ENCODE results near the gene CDX1. TPM values are rescaled to one million over a fixed set of nuclear protein-coding genes. Genes with fewer than 3 reads are reported as not detected.
"Not testable (repeated sequence)": the region's sequence is repeated elsewhere in the genome, so short reads cannot be mapped to it uniquely, and the experiment has no call there.

Gene CDX1
- total RNA-seq, 1 donor from 2014 or later: not detected

- no peak for DNase-seq (ENCODE audit: low spot score)
Measured at GRCh38 chr5:150230842-150231241, 64.3 kb downstream of the CDX1 start.

GRCh38 chr5:150233706-150234105 lies 67.1 kb downstream of the CDX1 start:
- DNase-seq (ENCODE audit: low spot score): not testable (repeated sequence)

Other genes starting within 250 kb of the CDX1 start
- not detected for gene PDE6A, start 222.0 kb upstream of the CDX1 start, total RNA-seq
- gene SLC26A2, start 206.0 kb upstream of the CDX1 start, total RNA-seq: 20.9 TPM
- gene TIGD6, start 166.1 kb upstream of the CDX1 start, total RNA-seq: 7.0 TPM
- gene HMGXB3, start 166.0 kb upstream of the CDX1 start, total RNA-seq: 51.0 TPM
- gene CSF1R, start 80.2 kb upstream of the CDX1 start, total RNA-seq: 16.9 TPM
- 108 TPM for gene PDGFRB, start 10.9 kb upstream of the CDX1 start, total RNA-seq
- gene SLC6A7, start 23.3 kb downstream of the CDX1 start, total RNA-seq: 0.10 TPM
- gene CAMK2A, start 123.0 kb downstream of the CDX1 start, total RNA-seq: 1.4 TPM
- gene ARSI, start 136.1 kb downstream of the CDX1 start, total RNA-seq: 0.65 TPM
- gene TCOF1, start 190.9 kb downstream of the CDX1 start, total RNA-seq: 39.3 TPM
- gene CD74, start 246.1 kb downstream of the CDX1 start, total RNA-seq: 1,068 TPM

All from ureter (tissue), 1 donor.